ENCODE measurements around the gene NCOA5.
A peak's percentile ranks its signal among the peaks of the same experiment; 100 is the strongest.

NCOA5 gene

GRCh38 chr20:46088409-46089166, 1.2 kb downstream of the NCOA5 start:
- no peak for DNase-seq

- no peak for DNase-seq
Measured at GRCh38 chr20:46087161-46087560, 2.6 kb downstream of the NCOA5 start.

GRCh38 chr20:46085179-46085851, 4.4 kb downstream of the NCOA5 start:
- no peak for DNase-seq

- DNase-seq = no peak
Measured at GRCh38 chr20:46084805-46085178, 5.0 kb downstream of the NCOA5 start.

- no peak for DNase-seq
Measured at GRCh38 chr20:46083531-46084061, 6.2 kb downstream of the NCOA5 start.

- DNase-seq = no peak
Measured at GRCh38 chr20:46083101-46083500, 6.7 kb downstream of the NCOA5 start.

GRCh38 chr20:46081074-46081473, 8.7 kb downstream of the NCOA5 start:
- no peak for DNase-seq

- DNase-seq = no peak
Measured at GRCh38 chr20:46078954-46079353, 10.8 kb downstream of the NCOA5 start.

- DNase-seq = no peak
Measured at GRCh38 chr20:46077642-46078305, 12.0 kb downstream of the NCOA5 start.

GRCh38 chr20:46076806-46077205, 13.0 kb downstream of the NCOA5 start:
- no peak for DNase-seq

- DNase-seq = no peak
Measured at GRCh38 chr20:46074006-46074405, 15.8 kb downstream of the NCOA5 start.

- DNase-seq = no peak
Measured at GRCh38 chr20:46073443-46073842, 16.3 kb downstream of the NCOA5 start.

- DNase-seq = no peak
Measured at GRCh38 chr20:46073024-46073423, 16.7 kb downstream of the NCOA5 start.

- DNase-seq = no peak
Measured at GRCh38 chr20:46071573-46071972, 18.2 kb downstream of the NCOA5 start.

GRCh38 chr20:46070215-46070900, 19.4 kb downstream of the NCOA5 start:
- no peak for DNase-seq

GRCh38 chr20:46065691-46066090, 24.1 kb downstream of the NCOA5 start:
- DNase-seq = no peak

GRCh38 chr20:46065006-46065405, 24.8 kb downstream of the NCOA5 start:
- no peak for DNase-seq

- no peak for DNase-seq
Measured at GRCh38 chr20:46063652-46064054, 26.1 kb downstream of the NCOA5 start.

GRCh38 chr20:46063151-46063550, 26.6 kb downstream of the NCOA5 start:
- no peak for DNase-seq

GRCh38 chr20:46062621-46063020, 27.1 kb downstream of the NCOA5 start:
- DNase-seq = no peak

- DNase-seq = no peak
Measured at GRCh38 chr20:46062151-46062550, 27.6 kb downstream of the NCOA5 start.

GRCh38 chr20:46060975-46061374, 28.8 kb downstream of the NCOA5 start:
- no peak for DNase-seq

- peak; percentile 4 for DNase-seq
Measured at GRCh38 chr20:46060301-46060881, 29.4 kb downstream of the NCOA5 start.

Measured in GF-D8 (cell line).